HepG2 (cell line): Measurements from ENCODE around the gene ANTKMT. TPM values are rescaled to one million over a fixed set of nuclear protein-coding genes. Genes with fewer than 3 reads are reported as not detected.

Experiments used
- CTCF ChIP-seq: sonication (generic); formaldehyde crosslinking; IDR thresholded peaks from 2 replicates; pipeline ENCODE4 v1.5.0; 2020; ENCODE audit warnings: mild to moderate bottlenecking, missing genetic modification reagents, moderate library complexity
- GABPB1 ChIP-seq: IDR thresholded peaks from 2 replicates; pipeline ENCODE4 v1.6.1; 2016; ENCODE audit warnings: mild to moderate bottlenecking, missing genetic modification reagents, moderate library complexity, missing compliant biosample characterization
- HHEX ChIP-seq: IDR thresholded peaks from 2 replicates; pipeline ENCODE4 v1.6.1; 2016; ENCODE audit warnings: control low read depth
- HNF1A ChIP-seq, 2 experiments: sonication (generic) in 1 of 2; formaldehyde crosslinking in 1 of 2; IDR thresholded peaks; 2 replicates each; pipeline versions ENCODE4 v1.4.0 to v1.6.1; 2016 to 2020; ENCODE audit warnings: borderline replicate concordance in 1 of 2, low read depth in 1 of 2, mild to moderate bottlenecking in 1 of 2, missing genetic modification reagents in 1 of 2
- KDM4B ChIP-seq: sonication (generic); formaldehyde crosslinking; IDR thresholded peaks from 2 replicates; pipeline ENCODE4 v1.4.0; 2020; ENCODE audit warnings: missing genetic modification reagents
- KLF6 ChIP-seq: IDR thresholded peaks from 2 replicates; pipeline ENCODE4 v1.8.0; 2016; ENCODE audit warnings: missing biosample characterization, missing genetic modification reagents
- MBNL3 ChIP-seq: fragments of 250-450 bp; sonication (Bioruptor Pico); conservative IDR thresholded peaks from 2 replicates; pipeline ENCODE4 v1.8.0; 2022; ENCODE audit warnings: mild to moderate bottlenecking, inconsistent platforms
- MTA1 ChIP-seq: sonication (generic); formaldehyde crosslinking; IDR thresholded peaks from 2 replicates; pipeline ENCODE4 v1.4.0; 2020; ENCODE audit warnings: missing genetic modification reagents, mild to moderate bottlenecking, borderline replicate concordance
- PPARG ChIP-seq: conservative IDR thresholded peaks from 2 replicates; pipeline ENCODE4 v1.6.1; 2016; ENCODE audit warnings: missing biosample characterization, missing genetic modification reagents
- RFXAP ChIP-seq: sonication (generic); formaldehyde crosslinking; IDR thresholded peaks from 2 replicates; pipeline ENCODE4 v1.4.0; 2020; ENCODE audit warnings: missing genetic modification reagents, borderline replicate concordance
- SUZ12 ChIP-seq: fragments of 150-350 bp; IDR thresholded peaks from 2 replicates; pipeline ENCODE4 v1.6.1; 2014; ENCODE audit warnings: low read depth, low read length
- TFE3 ChIP-seq: IDR thresholded peaks from 2 replicates; pipeline ENCODE4 v1.6.1; 2016
- YEATS2 ChIP-seq: sonication (generic); formaldehyde crosslinking; IDR thresholded peaks from 2 replicates; pipeline ENCODE4 v1.4.0; 2020; ENCODE audit warnings: missing genetic modification reagents, borderline replicate concordance
- YEATS4 ChIP-seq: sonication (generic); formaldehyde crosslinking; IDR thresholded peaks from 2 replicates; pipeline ENCODE4 v1.4.0; 2020; ENCODE audit warnings: missing genetic modification reagents, borderline replicate concordance
- ZFP36L2 ChIP-seq: sonication (generic); formaldehyde crosslinking; IDR thresholded peaks from 2 replicates; pipeline ENCODE4 v1.4.0; 2020; ENCODE audit warnings: missing genetic modification reagents
- ZNF326 ChIP-seq: sonication (generic); formaldehyde crosslinking; IDR thresholded peaks from 2 replicates; pipeline ENCODE4 v1.4.0; 2020; ENCODE audit warnings: missing genetic modification reagents, borderline replicate concordance
- ZNF614 ChIP-seq: IDR thresholded peaks from 2 replicates; pipeline ENCODE4 v1.6.1; 2018; ENCODE audit warnings: missing biosample characterization, missing genetic modification reagents, inconsistent platforms, borderline replicate concordance
- ZNF784 ChIP-seq: sonication (generic); formaldehyde crosslinking; IDR thresholded peaks from 2 replicates; pipeline ENCODE4 v1.5.1; 2020; ENCODE audit warnings: missing genetic modification reagents, mild to moderate bottlenecking, borderline replicate concordance
- polyA plus RNA-seq, 8 experiments: library from polyadenylated mRNA; depleted of rRNA in 3 of 8; stranded (reverse) in 7 of 8; unstranded in 1 of 8; fragments of >200 nt; fragmentation: Illumina TruSeq in 4 of 8; extraction: Trizol in 4 of 8; gene quantifications; 2 replicates each; pipeline versions ENCODE4 v1.2.1 to v1.2.3, GENCODE V29; 2011 to 2016; ENCODE audit warnings: low read depth in 4 of 8, missing spikeins in 1 of 8, mixed read lengths in 1 of 8; ENCODE audit not compliant: insufficient read depth in 1 of 8
- total RNA-seq, 5 experiments: library from RNA; depleted of rRNA; stranded (reverse); fragments of >200 nt; fragmentation: Illumina TruSeq; extraction: Trizol; gene quantifications; 2 replicates each; pipeline ENCODE4 v1.2.3, GENCODE V29; 2016; ENCODE audit warnings: low read depth in 1 of 5

The ANTKMT gene
- total and polyA plus RNA-seq, 2 of the 13 experiments (the other 11 are each of a cell fraction or from before 2014, with no cell fraction given): 7.5 to 47.8 TPM

- TF ChIP-seq CTCF: peak; percentile 94
- TF ChIP-seq KLF6 (CRISPR knock-in tag): peak; percentile 87
- no peak for TF ChIP-seq SUZ12
- peak; percentile 51; the same call in 1 of the 2 replicates for TF ChIP-seq TFE3 (CRISPR knock-in tag)
- TF ChIP-seq ZNF614 (CRISPR knock-in tag): peak; percentile 73; the same call in 1 of the 2 replicates
- peak; percentile 94 for TF ChIP-seq GABPB1
- TF ChIP-seq PPARG: peak; percentile 55; the same call in 1 of the 2 replicates
- no peak for TF ChIP-seq MBNL3
- no peak; the same call in 1 of the 2 replicates for TF ChIP-seq RFXAP
- TF ChIP-seq ZNF784 (CRISPR knock-in tag): peak; percentile 95
- peak; percentile 85 for TF ChIP-seq KDM4B (CRISPR knock-in tag)
- TF ChIP-seq MTA1 (CRISPR knock-in tag): peak; percentile 89
- no peak for TF ChIP-seq HHEX (CRISPR knock-in tag)
- TF ChIP-seq ZNF326 (CRISPR knock-in tag): no peak
- TF ChIP-seq HNF1A (IDR thresholded peaks at IDR 0.05; ENCODE audit: low read depth): no peak
- peak; percentile 85 for TF ChIP-seq HNF1A (CRISPR knock-in tag; IDR thresholded peaks at IDR 0.05; ENCODE audit: borderline replicate concordance)
- TF ChIP-seq YEATS2: peak; percentile 91
- TF ChIP-seq YEATS4 (CRISPR knock-in tag): peak; percentile 80
- TF ChIP-seq ZFP36L2 (CRISPR knock-in tag): no peak
Measured at GRCh38 chr16:740764-741505, 20.0 kb downstream of the ANTKMT start, which contains the start of gene CIAO3 (continued).
